Hematopoietic multipotent progenitor cell treated with erythropoietin and hydrocortisone succinate and interleukin-3 and kit ligand, for 8 days (in vitro differentiated cells): ENCODE measurements around the gene ITGB3BP.

ENCODE experiments used
- DNase-seq: peaks from one replicate; pipeline ENCODE4 v3.0.0-alpha.2; 2015

The ITGB3BP gene

GRCh38 chr1:63413394-63413793 lies 109.6 kb downstream of the ITGB3BP start:
- DNase-seq: no peak

DNA sequence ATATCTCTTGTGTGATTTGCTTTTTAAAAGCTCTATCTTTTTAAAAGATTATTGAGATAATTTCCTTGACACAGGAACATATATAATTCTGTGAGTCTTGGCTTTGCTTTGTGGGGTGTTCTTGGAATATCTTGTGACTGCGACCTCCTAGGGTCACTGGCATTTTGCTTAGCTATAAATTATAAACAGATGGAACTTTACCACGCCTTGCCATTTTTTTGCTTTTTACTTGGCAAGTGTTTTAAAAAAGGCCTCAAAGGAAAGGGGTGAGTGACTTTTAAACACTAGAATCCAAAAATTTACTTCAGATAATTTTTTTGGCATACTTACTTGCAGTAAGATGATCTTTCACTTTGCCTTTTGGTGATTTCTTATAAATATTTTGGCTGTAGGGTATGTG lies 112.0 kb downstream of the ITGB3BP start:
- no peak for DNase-seq

GRCh38 chr1:63408331-63408730 lies 114.7 kb downstream of the ITGB3BP start:
- no peak for DNase-seq

- DNase-seq: no peak
These were observed 116.0 kb downstream of the ITGB3BP start for GRCh38 chr1:63407002-63407401.

DNA sequence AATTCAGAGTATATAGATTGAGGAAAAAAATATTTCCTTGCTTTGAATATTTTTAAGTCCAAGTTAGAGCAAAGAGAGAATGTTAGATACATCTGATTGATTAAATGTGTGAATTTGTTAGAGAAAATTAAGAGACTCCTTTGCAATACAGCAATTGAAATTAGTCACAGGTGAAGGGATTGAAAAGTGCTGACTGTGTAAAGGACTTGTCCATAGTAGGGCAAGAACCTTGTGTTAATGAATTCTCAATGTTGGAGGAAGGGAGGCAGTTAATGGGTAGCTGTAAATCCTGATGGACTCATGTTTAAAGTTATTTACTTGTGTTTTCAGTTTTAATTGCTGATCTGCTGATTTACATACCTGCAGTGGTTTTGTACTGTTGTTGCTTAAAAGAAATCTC lies 117.0 kb downstream of the ITGB3BP start:
- DNase-seq: no peak

GRCh38 chr1:63405021-63405420 lies 118.0 kb downstream of the ITGB3BP start:
- DNase-seq: no peak

DNA sequence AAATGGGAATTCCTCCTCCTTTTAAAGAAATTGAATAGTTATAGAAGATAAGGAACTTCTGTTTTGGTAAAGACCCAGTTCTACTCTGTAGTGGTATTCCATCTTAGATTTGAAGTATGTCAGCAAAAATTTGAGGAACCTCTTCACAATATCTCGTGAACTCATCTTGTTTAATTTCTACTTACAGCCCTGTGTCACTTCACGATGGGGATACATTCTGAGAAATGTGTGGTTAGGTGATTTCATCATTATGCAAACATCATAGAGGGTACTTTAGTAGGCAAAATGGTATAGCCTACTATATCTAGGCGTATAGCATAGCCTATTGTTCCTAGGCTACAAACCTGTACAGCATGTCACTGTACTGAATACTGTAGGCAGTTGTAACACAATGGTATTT lies 119.6 kb downstream of the ITGB3BP start:
- peak; percentile 43 for DNase-seq

DNA sequence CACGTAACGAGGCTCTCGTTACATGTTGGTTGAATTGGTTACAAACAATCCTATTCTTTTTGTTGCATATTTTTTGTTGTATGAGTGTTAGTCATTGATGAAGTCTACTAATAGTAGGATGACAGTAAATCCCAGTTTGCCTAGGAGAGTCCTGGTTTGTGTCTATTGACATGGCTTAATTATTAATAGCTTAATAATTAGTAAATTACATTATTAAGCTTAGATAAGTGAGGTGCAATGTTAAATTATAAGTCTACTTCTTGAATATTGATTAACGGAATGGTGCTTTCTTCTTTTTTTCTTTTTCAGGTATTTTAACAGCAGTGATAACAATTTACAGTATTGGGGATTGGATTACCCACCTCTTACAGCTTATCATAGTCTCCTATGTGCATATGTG lies 121.1 kb downstream of the ITGB3BP start:
- DNase-seq: no peak
